ENCODE results near the gene CTR9.

DNA sequence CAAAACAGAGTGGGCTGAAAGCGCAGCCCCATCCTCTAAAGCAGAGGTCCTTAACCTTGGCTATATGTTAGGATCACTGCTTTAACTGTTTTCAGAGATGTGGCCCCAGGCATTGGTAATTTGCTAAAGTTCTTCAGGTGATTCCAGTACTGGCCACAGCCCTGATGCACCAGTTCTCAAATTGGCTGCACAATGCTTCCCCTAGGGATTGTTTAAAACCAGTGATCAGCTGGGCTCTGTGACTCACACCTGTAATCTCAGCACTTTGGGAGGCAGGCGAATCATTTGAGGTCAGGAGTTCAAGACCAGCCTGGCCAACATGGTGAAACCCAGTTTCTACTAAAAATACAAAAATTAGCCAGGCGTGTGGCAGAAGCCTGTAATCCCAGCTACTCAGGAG is 49.1 kb upstream of the CTR9 start:
- TF ChIP-seq, protein P1, sequence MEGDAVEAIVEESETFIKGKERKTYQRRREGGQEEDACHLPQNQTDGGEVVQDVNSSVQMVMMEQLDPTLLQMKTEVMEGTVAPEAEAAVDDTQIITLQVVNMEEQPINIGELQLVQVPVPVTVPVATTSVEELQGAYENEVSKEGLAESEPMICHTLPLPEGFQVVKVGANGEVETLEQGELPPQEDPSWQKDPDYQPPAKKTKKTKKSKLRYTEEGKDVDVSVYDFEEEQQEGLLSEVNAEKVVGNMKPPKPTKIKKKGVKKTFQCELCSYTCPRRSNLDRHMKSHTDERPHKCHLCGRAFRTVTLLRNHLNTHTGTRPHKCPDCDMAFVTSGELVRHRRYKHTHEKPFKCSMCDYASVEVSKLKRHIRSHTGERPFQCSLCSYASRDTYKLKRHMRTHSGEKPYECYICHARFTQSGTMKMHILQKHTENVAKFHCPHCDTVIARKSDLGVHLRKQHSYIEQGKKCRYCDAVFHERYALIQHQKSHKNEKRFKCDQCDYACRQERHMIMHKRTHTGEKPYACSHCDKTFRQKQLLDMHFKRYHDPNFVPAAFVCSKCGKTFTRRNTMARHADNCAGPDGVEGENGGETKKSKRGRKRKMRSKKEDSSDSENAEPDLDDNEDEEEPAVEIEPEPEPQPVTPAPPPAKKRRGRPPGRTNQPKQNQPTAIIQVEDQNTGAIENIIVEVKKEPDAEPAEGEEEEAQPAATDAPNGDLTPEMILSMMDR (conservative IDR thresholded peaks at IDR 0.05; ENCODE audit: low read depth, low read length) = no peak
- TF ChIP-seq EZH2 (IDR thresholded peaks at IDR 0.05; ENCODE audit: low read length, unreplicated experiment) = no peak

Data from PC-3 (cell line).